ENCODE measurements around the gene BST1. TPM values are rescaled to one million over a fixed set of nuclear protein-coding genes. Genes with fewer than 3 reads are reported as not detected.

Gene BST1
- total RNA-seq, 2 donors from 2014 or later = 0.89 to 1.9 TPM

DNA sequence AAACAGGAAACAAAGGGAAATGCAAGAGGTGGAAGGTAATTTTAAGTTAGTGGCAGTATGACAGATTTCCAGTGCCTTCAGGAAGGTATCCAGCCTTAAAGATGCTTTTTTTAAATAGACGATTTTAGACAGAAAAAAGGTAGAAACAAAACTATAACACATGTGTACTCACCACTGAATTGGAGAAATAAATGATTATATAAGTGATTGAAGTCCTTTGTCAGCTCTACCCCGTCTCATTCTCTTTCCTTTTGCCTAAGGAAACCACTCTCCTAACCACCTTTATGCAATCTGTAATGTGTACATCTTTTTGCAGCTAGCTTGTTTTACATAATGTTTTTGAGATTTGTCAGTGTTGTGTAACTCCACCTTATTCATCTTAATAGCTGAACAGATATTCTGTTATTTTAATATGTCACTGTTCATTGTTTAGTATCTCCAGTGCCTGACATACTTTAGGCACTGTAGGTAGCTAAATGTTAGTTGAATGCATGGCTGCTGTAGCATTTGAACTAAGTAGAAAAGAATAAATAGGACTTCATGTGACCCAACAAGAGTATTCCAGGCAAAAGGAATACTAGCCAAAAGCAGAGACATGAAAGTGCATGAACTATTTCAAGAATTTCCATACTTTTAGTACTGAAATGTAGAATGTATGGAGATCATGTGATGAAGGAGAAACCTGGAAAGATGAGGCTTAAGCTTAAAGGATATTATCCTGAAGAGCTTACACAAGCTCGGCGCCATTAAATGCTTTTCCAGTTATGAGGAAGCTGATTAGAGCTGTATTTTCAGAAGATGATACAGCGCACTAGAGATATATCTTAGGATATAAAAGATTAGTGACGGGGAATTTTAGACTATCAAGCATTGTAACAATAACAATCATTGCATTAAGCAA lies 20.4 kb upstream of the BST1 start:
- peak overlapping the region; percentile 100 for H3K27ac Mint-ChIP-seq
- H3K27me3 Mint-ChIP-seq = no peaks in the 10 kb centered on the region
- no peaks in the 10 kb centered on the region for H3K36me3 Mint-ChIP-seq (ENCODE audit: low read depth)
- ATAC-seq (no peak), DNase-seq (no peak)
- peak overlapping the region; percentile 98 for H3K4me3 Mint-ChIP-seq
- H3K4me1 Mint-ChIP-seq = peaks cover 20% of the 10 kb centered on the region
- no peaks in the 10 kb centered on the region for H3K9me3 ChIP-seq (ENCODE audit: control insufficient read depth, low read length, poor library complexity, severe bottlenecking)

DNA sequence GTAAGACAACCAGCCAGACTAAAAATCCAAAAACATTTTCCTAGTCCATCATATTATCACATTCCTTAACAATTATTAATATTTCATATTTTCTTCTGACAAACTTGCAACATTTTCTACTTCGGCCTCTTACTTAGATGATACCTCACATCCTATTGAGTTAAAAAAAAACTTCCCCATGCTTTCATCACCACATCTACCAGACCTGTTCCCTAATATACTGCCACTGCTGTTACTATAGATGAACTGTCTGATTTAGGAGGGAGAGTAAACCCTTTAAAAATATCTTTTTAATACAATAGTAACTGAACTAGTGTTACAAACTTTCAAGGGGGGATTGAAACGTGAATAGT lies 19.7 kb upstream of the BST1 start:
- Mint-ChIP-seq H3K4me1 (peaks cover 20% of the 10 kb centered on the region), H3K27ac (peak overlapping the region; percentile 100), H3K27me3 (no peaks in the 10 kb centered on the region), H3K4me3 (peak overlapping the region; percentile 61), H3K36me3 (ENCODE audit: low read depth) (no peaks in the 10 kb centered on the region)
- DNase-seq = no peak
- no peaks in the 10 kb centered on the region for H3K9me3 ChIP-seq (ENCODE audit: control insufficient read depth, low read length, poor library complexity, severe bottlenecking)
- ATAC-seq = no peak

DNA sequence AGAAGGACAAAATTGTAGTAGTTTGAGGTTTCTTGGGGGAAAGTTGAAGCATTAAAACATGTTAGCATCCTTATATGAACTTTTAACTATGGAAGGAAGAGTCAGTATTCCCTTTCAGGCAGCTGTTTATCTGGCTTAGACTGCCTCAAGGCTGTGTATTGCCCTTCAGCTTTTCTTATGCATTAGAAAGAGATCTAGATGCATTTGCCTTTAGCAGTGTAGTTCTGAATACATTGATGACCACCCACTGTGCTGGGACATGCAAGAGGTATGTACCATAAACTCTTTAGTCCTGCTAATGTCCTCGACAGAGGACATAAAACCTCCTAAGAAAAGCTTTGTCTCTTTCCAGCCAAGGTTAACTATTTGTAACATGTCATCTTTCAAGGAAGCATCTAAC lies 18.4 kb upstream of the BST1 start:
- Mint-ChIP-seq H3K4me1 (peaks cover 20% of the 10 kb centered on the region), H3K36me3 (ENCODE audit: low read depth) (no peaks in the 10 kb centered on the region), H3K27me3 (no peaks in the 10 kb centered on the region), H3K4me3 (no peak overlapping the region), H3K27ac (no peak overlapping the region)
- no peak for ATAC-seq
- no peak for DNase-seq
- H3K9me3 ChIP-seq (ENCODE audit: control insufficient read depth, low read length, poor library complexity, severe bottlenecking) = no peaks in the 10 kb centered on the region

DNA sequence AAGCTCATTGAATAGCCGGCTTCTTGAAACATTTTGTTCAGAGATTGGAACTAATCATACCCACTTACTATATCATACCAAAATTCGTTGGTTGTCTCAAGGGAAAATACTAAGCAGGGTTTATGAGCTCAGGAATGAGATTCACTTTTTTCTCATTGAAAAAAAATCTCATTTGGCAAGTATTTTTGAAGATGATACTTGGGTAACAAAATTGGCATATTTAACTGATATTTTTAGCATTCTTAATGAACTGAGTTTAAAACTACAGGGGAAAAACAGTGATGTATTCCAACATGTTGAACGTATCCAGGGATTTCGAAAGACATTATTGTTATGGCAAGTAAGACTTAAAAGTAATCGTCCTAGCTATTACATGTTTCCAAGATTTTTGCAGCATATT lies 14.8 kb upstream of the BST1 start:
- Mint-ChIP-seq H3K36me3 (ENCODE audit: low read depth) (no peaks in the 10 kb centered on the region), H3K27ac (no peak overlapping the region), H3K27me3 (no peaks in the 10 kb centered on the region), H3K4me3 (no peak overlapping the region), H3K4me1 (peaks cover 8% of the 10 kb centered on the region)
- DNase-seq (no peak), ATAC-seq (no peak)
- no peaks in the 10 kb centered on the region for H3K9me3 ChIP-seq (ENCODE audit: control insufficient read depth, low read length, poor library complexity, severe bottlenecking)

DNA sequence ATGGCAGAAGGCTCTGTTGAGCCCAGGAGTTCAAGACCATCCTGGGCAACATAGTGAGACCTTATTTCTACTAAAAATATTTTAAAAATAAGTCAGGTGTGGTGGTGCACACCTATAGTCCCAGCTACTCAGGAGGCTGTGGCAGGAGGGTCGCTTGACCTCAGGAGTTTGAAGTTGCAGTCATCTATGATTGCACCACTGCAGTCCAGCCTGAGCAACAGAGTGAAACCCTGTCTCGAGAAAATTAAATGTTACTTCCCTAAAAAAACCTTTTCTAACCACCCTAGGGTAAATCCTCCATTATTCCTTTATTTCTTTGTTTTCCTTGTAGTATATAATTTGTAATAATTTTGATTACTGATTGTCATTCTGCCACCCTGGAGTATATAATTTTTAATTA lies 13.3 kb upstream of the BST1 start:
- DNase-seq (no peak), ATAC-seq (no peak)
- Mint-ChIP-seq H3K4me3 (no peak overlapping the region), H3K27me3 (no peaks in the 10 kb centered on the region), H3K4me1 (peaks cover 3% of the 10 kb centered on the region), H3K27ac (no peak overlapping the region), H3K36me3 (ENCODE audit: low read depth) (no peaks in the 10 kb centered on the region)
- H3K9me3 ChIP-seq (ENCODE audit: control insufficient read depth, low read length, poor library complexity, severe bottlenecking) = no peaks in the 10 kb centered on the region

DNA sequence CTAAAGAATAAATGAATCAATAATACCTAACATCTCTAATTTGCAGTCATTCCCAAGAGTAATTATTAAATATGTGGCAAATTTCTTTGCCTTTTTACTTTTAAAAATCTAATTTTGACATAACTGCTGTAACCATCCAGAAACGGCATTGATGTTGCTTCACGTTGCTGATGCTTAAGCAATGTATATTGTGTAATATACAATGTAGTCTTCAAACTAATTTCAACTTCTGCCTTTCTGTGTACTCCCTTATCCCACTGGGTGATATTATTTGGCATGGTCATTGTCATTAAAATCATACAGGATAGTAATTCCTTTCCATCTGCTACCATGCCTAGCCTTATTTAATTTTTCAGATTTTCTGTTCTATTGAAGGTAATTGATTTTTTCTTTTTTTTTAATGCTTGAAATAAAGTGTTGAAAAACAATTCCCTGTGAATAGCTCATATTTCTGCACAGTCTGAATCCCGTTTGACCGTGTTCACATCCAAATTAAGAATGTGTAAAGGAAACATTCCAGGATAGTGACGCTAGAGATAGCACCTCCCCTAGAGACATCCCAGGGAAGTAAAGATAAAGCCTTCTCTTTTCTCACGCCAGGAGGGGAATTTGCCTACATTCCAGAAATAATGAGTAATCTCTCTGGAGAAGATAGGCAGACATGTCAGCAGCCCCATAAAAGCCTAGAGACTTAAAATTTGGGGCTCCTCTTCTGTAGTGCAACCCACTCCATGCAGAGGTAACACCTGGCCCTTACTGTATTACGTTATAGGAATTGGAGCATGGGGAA lies 12.7 kb upstream of the BST1 start:
- Mint-ChIP-seq H3K36me3 (ENCODE audit: low read depth) (no peaks in the 10 kb centered on the region), H3K4me3 (no peak overlapping the region), H3K27me3 (no peaks in the 10 kb centered on the region), H3K27ac (no peak overlapping the region), H3K4me1 (peaks cover 3% of the 10 kb centered on the region)
- H3K9me3 ChIP-seq (ENCODE audit: control insufficient read depth, low read length, poor library complexity, severe bottlenecking) = no peaks in the 10 kb centered on the region
- no peak for ATAC-seq
- DNase-seq = no peak

DNA sequence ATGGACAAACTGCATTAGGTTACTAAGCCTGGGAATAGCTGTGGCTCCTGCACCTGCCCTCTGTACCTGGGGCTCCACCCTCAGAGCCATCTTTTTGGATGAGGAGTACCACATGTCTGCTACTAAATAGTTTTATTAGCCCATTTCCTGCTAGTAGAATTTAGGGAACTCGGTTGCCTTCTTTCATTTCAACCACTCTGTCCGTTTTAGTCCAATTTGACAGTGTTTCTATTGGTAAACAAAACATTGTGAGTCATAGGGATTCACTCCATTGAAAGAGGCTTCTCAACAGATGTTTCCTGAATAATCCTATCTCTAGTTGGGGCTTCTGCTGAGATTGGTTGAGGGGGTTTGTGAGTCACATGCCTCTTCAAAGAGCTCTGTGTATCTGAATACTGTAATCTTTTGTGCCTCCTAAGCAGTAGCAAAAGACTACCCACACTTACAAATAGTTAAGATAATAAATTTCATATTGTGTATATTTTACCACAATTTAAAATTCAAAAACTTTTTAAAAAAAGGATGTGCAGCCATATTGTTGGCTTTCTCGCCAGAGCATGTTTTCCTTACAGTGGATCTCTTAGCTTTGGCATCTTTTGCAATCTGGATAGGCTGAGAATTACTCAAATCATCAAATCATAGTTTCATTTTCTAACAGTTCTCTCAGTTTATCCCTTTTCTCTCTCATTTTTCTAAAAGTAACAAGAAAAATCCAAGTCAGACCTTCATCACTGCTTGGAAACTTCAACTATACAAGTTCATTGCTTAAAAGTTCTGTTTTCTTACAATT lies 11.3 kb upstream of the BST1 start:
- no peaks in the 10 kb centered on the region for H3K36me3 Mint-ChIP-seq (ENCODE audit: low read depth)

DNA sequence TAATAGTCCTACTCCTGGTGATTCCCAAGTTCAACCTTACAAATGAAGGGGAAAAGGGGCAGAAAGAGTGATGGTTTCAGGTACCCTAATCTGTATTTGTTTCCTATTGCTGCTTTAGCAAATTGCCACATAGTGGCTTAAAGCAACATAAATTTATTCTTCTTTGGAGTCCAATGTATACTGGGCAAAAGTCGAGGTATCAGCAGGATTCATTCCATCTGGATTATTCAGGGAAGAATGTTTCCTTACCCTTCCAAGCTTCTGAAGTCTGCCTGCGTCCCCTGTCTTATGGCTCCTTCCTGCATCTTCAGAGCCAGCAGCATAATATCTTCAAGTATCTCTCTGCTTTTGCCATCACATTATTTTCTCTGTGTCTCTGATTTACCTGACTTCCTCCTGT lies 10.3 kb upstream of the BST1 start:
- Mint-ChIP-seq H3K4me1 (peaks cover 7% of the 10 kb centered on the region), H3K27ac (no peak overlapping the region), H3K27me3 (no peaks in the 10 kb centered on the region), H3K36me3 (ENCODE audit: low read depth) (no peaks in the 10 kb centered on the region), H3K4me3 (no peak overlapping the region)
- H3K9me3 ChIP-seq (ENCODE audit: control insufficient read depth, low read length, poor library complexity, severe bottlenecking) = no peaks in the 10 kb centered on the region
- ATAC-seq = no peak
- no peak for DNase-seq

More for the DNA sequence above, 11.3 kb upstream of the BST1 start:
- Mint-ChIP-seq H3K4me1 (peaks cover 3% of the 10 kb centered on the region), H3K27ac (no peak overlapping the region), H3K4me3 (no peak overlapping the region), H3K27me3 (no peaks in the 10 kb centered on the region)
- no peaks in the 10 kb centered on the region for H3K9me3 ChIP-seq (ENCODE audit: control insufficient read depth, low read length, poor library complexity, severe bottlenecking)
- DNase-seq = no peak
- ATAC-seq = no peak

DNA sequence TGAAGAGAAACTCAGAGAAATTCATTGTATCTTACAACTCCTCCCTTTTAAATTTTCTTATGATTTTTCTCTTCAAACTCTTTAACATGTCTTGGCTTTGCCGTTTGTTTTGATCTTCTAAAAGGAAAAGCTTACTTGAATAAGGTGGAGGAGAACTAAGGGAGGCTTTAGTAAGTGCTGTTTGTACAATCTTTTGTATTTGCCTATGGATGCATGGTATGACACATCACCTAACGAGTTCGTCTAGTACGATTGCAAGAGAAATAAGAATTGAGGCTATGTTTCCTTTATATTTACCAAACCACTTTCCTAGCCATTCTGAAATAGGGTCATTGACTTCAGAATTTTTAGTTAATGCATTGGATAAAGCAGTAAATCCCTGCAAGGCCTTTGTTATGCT lies 8.4 kb upstream of the BST1 start:
- no peak overlapping the region for H3K4me3 Mint-ChIP-seq
- H3K27me3 Mint-ChIP-seq = peaks cover 11% of the 10 kb centered on the region
- no peaks in the 10 kb centered on the region for H3K36me3 Mint-ChIP-seq (ENCODE audit: low read depth)

DNA sequence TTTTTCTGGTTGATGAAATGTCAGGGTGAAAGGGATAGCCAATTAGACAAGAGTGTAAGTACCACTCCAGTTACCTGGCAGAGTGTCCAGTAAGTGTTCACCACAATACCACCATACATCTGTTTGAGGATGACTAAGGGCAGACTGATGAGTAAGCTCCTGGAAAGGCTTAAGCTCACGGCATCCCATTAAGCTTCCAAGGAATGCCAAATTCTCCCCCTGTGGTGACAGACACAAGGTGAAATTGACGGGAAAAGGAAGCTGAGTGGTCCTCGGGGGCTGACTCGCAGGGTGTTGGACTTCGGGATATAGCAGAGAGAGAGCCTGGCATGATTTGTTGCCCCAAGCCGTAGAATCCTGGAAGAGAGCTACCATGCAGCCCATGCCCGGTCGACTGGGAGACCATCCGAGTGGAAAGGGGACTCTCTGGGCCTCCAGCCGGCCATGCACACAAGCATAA lies 7.6 kb upstream of the BST1 start:
- H3K4me3 Mint-ChIP-seq = no peak overlapping the region
- peaks cover 2% of the 10 kb centered on the region for H3K36me3 Mint-ChIP-seq (ENCODE audit: low read depth)
- H3K27ac Mint-ChIP-seq = no peak overlapping the region
- peaks cover 9% of the 10 kb centered on the region for H3K4me1 Mint-ChIP-seq
- no peaks in the 10 kb centered on the region for H3K9me3 ChIP-seq (ENCODE audit: control insufficient read depth, low read length, poor library complexity, severe bottlenecking)
- DNase-seq (no peak), ATAC-seq (no peak)
- H3K27me3 Mint-ChIP-seq = peaks cover 18% of the 10 kb centered on the region

More for the DNA sequence above, 8.4 kb upstream of the BST1 start:
- H3K27ac Mint-ChIP-seq = no peak overlapping the region
- ATAC-seq = no peak
- peaks cover 7% of the 10 kb centered on the region for H3K4me1 Mint-ChIP-seq
- DNase-seq = no peak
- H3K9me3 ChIP-seq (ENCODE audit: control insufficient read depth, low read length, poor library complexity, severe bottlenecking) = no peaks in the 10 kb centered on the region

DNA sequence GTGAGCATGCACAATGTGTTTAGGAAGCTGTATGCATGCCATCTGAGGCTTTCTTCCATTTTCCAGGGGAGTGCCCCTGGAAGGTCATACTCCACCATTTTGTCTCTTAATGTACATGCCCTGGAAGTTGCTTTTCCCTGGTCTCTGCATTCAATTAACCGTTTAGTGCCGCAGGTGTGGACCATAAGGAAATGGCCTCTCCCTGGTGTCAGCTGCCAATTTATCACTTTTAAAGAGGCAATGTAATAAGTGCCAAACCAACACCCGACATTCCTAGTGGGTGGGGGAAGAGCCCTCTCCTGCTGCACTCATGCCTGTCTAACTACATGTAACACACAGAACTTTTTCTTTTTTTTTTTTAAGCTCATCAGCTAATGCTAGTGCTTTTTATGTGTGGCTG lies 7.1 kb upstream of the BST1 start:
- Mint-ChIP-seq H3K27ac (no peak overlapping the region), H3K4me3 (no peak overlapping the region), H3K27me3 (peaks cover 18% of the 10 kb centered on the region), H3K36me3 (ENCODE audit: low read depth) (peaks cover 2% of the 10 kb centered on the region), H3K4me1 (peaks cover 9% of the 10 kb centered on the region)
- no peak for DNase-seq
- ATAC-seq = no peak
- H3K9me3 ChIP-seq (ENCODE audit: control insufficient read depth, low read length, poor library complexity, severe bottlenecking) = no peaks in the 10 kb centered on the region

DNA sequence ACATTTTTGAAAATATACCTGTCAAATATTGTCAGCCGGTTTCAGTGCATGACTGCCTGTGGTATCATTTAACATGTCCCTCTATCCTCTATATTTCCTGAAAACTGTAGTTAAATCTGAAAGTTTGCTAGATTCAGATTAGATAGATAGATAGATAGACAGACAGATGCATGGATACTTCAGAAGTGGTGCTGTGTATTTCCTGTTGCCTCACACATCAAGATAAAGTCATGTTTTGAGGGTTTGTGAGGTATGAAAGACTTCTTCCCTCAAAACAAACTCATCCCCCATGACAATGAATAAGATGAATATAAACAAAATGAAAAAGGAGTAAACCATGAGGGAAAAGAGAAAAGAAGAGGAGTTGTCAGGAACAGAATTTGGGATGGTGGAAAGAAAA lies 6.0 kb upstream of the BST1 start:
- Mint-ChIP-seq H3K27ac (no peak overlapping the region), H3K4me1 (peaks cover 9% of the 10 kb centered on the region), H3K27me3 (peaks cover 18% of the 10 kb centered on the region), H3K36me3 (ENCODE audit: low read depth) (peaks cover 2% of the 10 kb centered on the region), H3K4me3 (no peak overlapping the region)
- ATAC-seq (no peak), DNase-seq (no peak)
- H3K9me3 ChIP-seq (ENCODE audit: control insufficient read depth, low read length, poor library complexity, severe bottlenecking) = no peaks in the 10 kb centered on the region

DNA sequence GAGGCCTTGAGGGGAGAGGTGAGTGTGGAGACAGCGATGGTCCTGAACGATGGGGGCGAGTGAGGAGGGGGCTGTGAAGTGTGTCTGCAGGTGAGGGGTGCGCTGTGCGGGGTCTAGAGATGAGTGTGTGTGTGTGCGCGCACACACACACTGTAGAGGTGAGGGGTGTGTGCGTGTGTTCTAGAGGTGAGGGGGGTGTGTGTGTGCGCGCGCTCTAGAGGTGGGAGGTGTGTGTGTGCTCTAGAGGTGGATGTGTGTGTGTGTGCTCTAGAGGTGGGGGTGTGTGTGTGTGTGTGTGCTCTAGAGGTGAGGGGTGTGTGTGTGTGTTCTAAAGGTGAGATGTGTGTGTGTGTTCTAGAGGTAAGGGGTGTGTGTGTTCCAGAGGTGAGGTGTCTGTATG lies 574 bp downstream of the BST1 start:
- Mint-ChIP-seq H3K4me3 (peak overlapping the region; percentile 87), H3K27me3 (peaks cover 14% of the 10 kb centered on the region), H3K27ac (peak overlapping the region; percentile 14), H3K4me1 (peaks cover 17% of the 10 kb centered on the region), H3K36me3 (ENCODE audit: low read depth) (peaks cover 2% of the 10 kb centered on the region)
- DNase-seq = no peak
- no peaks in the 10 kb centered on the region for H3K9me3 ChIP-seq (ENCODE audit: control insufficient read depth, low read length, poor library complexity, severe bottlenecking)
- peak; percentile 10 for ATAC-seq
